ENCODE data around the gene AOC1. TPM values are rescaled to one million over a fixed set of nuclear protein-coding genes. Genes with fewer than 3 reads are reported as not detected.

AOC1 gene
- total RNA-seq, 1 donor from 2014 or later = not detected

- peaks cover 16% of the 10 kb centered on the region for H3K9me3 Mint-ChIP-seq (ENCODE audit: unreplicated experiment)
- peaks cover 2% of the 10 kb centered on the region for H3K27me3 Mint-ChIP-seq (ENCODE audit: unreplicated experiment)
- no peak for TF ChIP-seq CTCF (IDR thresholded peaks at IDR 0.05)
- H3K4me1 Mint-ChIP-seq (ENCODE audit: unreplicated experiment) = no peaks in the 10 kb centered on the region
- H3K36me3 Mint-ChIP-seq (ENCODE audit: unreplicated experiment) = no peaks in the 10 kb centered on the region
- no peak overlapping the region for H3K27ac Mint-ChIP-seq (ENCODE audit: unreplicated experiment)
- no peak overlapping the region for H3K4me3 Mint-ChIP-seq (ENCODE audit: unreplicated experiment)
- no peak for DNase-seq (ENCODE audit: extremely low spot score, unreplicated experiment)
Observed at GRCh38 chr7:150890853-150891584, 38.7 kb downstream of the AOC1 start.

- Mint-ChIP-seq H3K36me3 (ENCODE audit: unreplicated experiment) (no peaks in the 10 kb centered on the region), H3K4me3 (ENCODE audit: unreplicated experiment) (no peak overlapping the region), H3K27ac (ENCODE audit: unreplicated experiment) (no peak overlapping the region), H3K27me3 (ENCODE audit: unreplicated experiment) (peaks cover 6% of the 10 kb centered on the region), H3K4me1 (ENCODE audit: unreplicated experiment) (no peaks in the 10 kb centered on the region), H3K9me3 (ENCODE audit: unreplicated experiment) (peaks cover 16% of the 10 kb centered on the region)
- no peak for TF ChIP-seq CTCF (IDR thresholded peaks at IDR 0.05)
- DNase-seq (ENCODE audit: extremely low spot score, unreplicated experiment) = no peak
Observed at GRCh38 chr7:150891740-150892139, 39.4 kb downstream of the AOC1 start.

GRCh38 chr7:150895809-150896208, 43.5 kb downstream of the AOC1 start:
- Mint-ChIP-seq H3K9me3 (ENCODE audit: unreplicated experiment) (peaks cover 16% of the 10 kb centered on the region), H3K27ac (ENCODE audit: unreplicated experiment) (no peak overlapping the region), H3K4me1 (ENCODE audit: unreplicated experiment) (peaks cover 4% of the 10 kb centered on the region), H3K4me3 (ENCODE audit: unreplicated experiment) (no peak overlapping the region), H3K36me3 (ENCODE audit: unreplicated experiment) (no peaks in the 10 kb centered on the region), H3K27me3 (ENCODE audit: unreplicated experiment) (peaks cover 29% of the 10 kb centered on the region)
- DNase-seq (ENCODE audit: extremely low spot score, unreplicated experiment) = peak; percentile 44
- TF ChIP-seq CTCF (IDR thresholded peaks at IDR 0.05) = no peak

GRCh38 chr7:150896562-150897209, 44.4 kb downstream of the AOC1 start:
- Mint-ChIP-seq H3K27ac (ENCODE audit: unreplicated experiment) (no peak overlapping the region), H3K4me3 (ENCODE audit: unreplicated experiment) (no peak overlapping the region), H3K9me3 (ENCODE audit: unreplicated experiment) (peaks cover 16% of the 10 kb centered on the region), H3K27me3 (ENCODE audit: unreplicated experiment) (peaks cover 31% of the 10 kb centered on the region), H3K36me3 (ENCODE audit: unreplicated experiment) (no peaks in the 10 kb centered on the region), H3K4me1 (ENCODE audit: unreplicated experiment) (peaks cover 4% of the 10 kb centered on the region)
- peak; percentile 76 for DNase-seq (ENCODE audit: extremely low spot score, unreplicated experiment)
- no peak for TF ChIP-seq CTCF (IDR thresholded peaks at IDR 0.05)

Measured in osteocyte (in vitro differentiated cells).